Mucosa of descending colon (tissue), 3 donors: ENCODE data around the gene SPIC. TPM values are rescaled to one million over a fixed set of nuclear protein-coding genes. Genes with fewer than 3 reads are reported as not detected.

Experiments
- ATAC-seq: fragments of 200-7000 bp; cut with Tn5 transposase; one replicate; pipeline ENCODE4 v1.9.1; 2020; ENCODE audit warnings: mild to moderate bottlenecking, moderate library complexity
- DNase-seq, 3 donors: peaks; one replicate each; pipeline ENCODE4 v3.0.0-alpha.2; 2020
- H3K36me3 ChIP-seq: fragments of 200-600 bp; one replicate; pipeline ENCODE4 v1.8.0; 2021; ENCODE audit warnings: low read depth, mild to moderate bottlenecking
- H3K4me1 ChIP-seq: fragments of 200-600 bp; one replicate; pipeline ENCODE4 v1.8.0; 2021; ENCODE audit warnings: low read depth, mild to moderate bottlenecking
- H3K4me3 ChIP-seq: fragments of 200-600 bp; one replicate; pipeline ENCODE4 v1.8.0; 2021; ENCODE audit warnings: mild to moderate bottlenecking
- H3K9me3 ChIP-seq: fragments of 200-600 bp; one replicate; pipeline ENCODE4 v1.8.0; 2021; ENCODE audit warnings: mild to moderate bottlenecking
- intact Hi-C, 2 donors: fragments of 100-400 bp; cut with DNase I in 1 of 2; cut with micrococcal nuclease in 1 of 2; formaldehyde crosslinking; loops; one replicate each; pipeline versions ENCODE4 v1.11.0 to v1.11.1; 2022; cut with DNase I, micrococcal nuclease
- total RNA-seq, 3 donors: library from RNA; stranded (reverse); fragmentation: NEBNext Ultra II Directional in 2 of 3; extraction: Animal tissue kit (Norgen Biotek cat#: 25700) in 2 of 3; gene quantifications; one replicate each; pipeline versions ENCODE4 v1.2.1 to v1.2.4, GENCODE V29; 2021 to 2023
- TF ChIP-seq, protein P1 (sequence below): fragments of 200-600 bp; IDR thresholded peaks from one replicate; pipeline ENCODE4 v1.8.0; 2022; ENCODE audit warnings: antibody characterized with exemption, mild to moderate bottlenecking
- donor health status: DM: no; HTN: no; CAD: no; lungs with moderate emphysema.
- donor health status: DM: no; HTN: no; CAD: no.
- donor health status: DM: no; HTN: yes; CAD: no.

SPIC gene
- total RNA-seq, 3 donors from 2014 or later: not detected

DNA sequence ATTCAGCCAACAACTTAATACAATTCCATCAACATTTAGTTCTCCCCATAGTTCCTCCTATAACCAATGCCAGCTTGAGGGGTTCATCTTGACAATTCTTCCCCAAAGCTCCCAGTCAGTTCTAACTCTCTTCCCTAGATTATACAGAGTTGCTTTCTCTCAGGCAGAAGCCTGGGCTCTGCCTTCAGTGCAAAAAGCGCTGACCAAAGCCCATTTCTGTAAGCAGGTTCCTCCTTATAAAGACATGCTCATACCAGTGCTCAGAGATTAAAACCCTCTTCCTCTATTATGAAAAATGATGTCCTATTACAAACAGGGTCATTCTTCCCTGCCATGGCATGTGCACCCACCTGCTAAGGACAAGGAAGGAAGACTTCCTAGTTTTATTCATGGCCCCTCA, 16.2 kb downstream of the SPIC start:
- Histone ChIP-seq H3K9me3 (no peaks in the 10 kb centered on the region), H3K4me1 (no peaks in the 10 kb centered on the region), H3K36me3 (no peaks in the 10 kb centered on the region), H3K4me3 (no peak overlapping the region)
- TF ChIP-seq, protein P1, sequence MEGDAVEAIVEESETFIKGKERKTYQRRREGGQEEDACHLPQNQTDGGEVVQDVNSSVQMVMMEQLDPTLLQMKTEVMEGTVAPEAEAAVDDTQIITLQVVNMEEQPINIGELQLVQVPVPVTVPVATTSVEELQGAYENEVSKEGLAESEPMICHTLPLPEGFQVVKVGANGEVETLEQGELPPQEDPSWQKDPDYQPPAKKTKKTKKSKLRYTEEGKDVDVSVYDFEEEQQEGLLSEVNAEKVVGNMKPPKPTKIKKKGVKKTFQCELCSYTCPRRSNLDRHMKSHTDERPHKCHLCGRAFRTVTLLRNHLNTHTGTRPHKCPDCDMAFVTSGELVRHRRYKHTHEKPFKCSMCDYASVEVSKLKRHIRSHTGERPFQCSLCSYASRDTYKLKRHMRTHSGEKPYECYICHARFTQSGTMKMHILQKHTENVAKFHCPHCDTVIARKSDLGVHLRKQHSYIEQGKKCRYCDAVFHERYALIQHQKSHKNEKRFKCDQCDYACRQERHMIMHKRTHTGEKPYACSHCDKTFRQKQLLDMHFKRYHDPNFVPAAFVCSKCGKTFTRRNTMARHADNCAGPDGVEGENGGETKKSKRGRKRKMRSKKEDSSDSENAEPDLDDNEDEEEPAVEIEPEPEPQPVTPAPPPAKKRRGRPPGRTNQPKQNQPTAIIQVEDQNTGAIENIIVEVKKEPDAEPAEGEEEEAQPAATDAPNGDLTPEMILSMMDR: no peak
- no peak for ATAC-seq
- intact Hi-C loops: no loop called here
- no peak for DNase-seq

DNA sequence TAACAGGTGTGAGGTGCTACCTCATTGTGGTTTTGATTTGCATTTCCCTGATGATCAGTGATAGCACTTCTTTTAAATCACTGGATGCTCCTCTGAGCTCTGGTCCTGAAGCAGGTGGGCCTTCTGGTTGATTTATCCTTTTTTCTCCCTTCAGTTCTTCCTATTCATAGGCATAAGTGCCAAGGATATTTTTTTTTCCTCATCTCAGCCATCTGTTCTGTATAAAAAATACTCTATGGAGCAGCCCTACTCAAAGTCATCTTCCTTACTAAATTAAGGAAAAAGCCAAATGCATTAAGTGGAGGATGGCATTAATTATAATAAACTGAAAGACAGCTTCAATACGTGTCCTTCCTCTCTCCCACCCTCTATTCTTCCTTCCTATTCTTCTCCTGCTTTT, 18.4 kb downstream of the SPIC start:
- H3K4me1 ChIP-seq: no peaks in the 10 kb centered on the region
- no peaks in the 10 kb centered on the region for H3K36me3 ChIP-seq
- no peak overlapping the region for H3K4me3 ChIP-seq
- TF ChIP-seq, protein P1: no peak
- no peak for ATAC-seq
- no peaks in the 10 kb centered on the region for H3K9me3 ChIP-seq
- DNase-seq: no peak
- intact Hi-C loops: no loop called here

DNA sequence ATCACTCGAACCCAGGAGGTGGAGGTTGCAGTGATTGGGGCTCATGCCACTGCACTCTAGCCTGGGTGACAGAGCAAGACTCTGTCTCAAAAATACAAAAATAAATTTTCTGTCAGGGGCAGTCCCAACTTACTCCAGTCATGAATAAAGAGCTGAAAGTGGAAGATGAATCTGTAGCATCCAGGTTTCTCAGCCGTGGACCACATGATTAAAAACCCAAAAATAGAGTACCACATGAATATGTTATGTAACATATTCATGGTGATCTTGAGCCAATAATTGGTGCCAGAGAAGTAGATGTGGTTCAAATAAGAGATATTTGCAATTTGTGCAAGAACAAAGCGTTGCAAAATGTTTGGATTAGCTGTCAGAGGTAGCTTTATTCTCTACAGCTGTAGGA, 23.1 kb downstream of the SPIC start:
- Histone ChIP-seq H3K9me3 (no peaks in the 10 kb centered on the region), H3K36me3 (no peaks in the 10 kb centered on the region), H3K4me3 (no peak overlapping the region), H3K4me1 (no peaks in the 10 kb centered on the region)
- ATAC-seq: no peak
- intact Hi-C loops: no loop called here
- DNase-seq: no peak
- TF ChIP-seq, protein P1: no peak

DNA sequence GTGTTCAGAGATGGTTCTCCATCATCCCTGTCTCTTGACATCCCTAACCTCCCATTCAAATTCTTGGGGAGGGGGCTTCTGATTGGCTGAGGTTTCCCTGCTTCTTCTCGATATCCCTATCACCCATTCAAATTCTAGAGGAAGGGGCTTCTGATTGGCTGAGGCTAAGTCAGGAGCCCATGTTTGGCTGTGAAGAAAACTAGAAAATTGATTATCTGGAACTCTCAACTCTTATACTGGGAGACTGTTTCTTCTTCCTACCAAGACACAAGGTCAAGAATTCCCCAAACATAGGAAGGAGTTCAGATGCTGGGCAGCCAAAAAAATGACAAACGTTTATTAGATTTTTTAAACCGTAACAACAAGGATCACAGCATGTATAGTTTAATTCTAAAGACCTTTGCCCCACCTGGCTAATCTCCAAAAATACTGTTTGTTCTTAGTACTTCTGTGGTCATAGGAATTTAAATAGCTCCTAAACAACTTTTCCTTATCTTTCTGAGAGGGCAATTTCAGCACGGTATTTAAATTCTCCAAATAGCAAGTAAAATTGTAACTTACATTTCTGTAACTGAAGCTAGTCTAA, 26.4 kb downstream of the SPIC start:
- ATAC-seq (peak; percentile 85), DNase-seq (peak in 1 of 3 donors; percentile 73)
- Histone ChIP-seq H3K4me3 (no peak overlapping the region), H3K9me3 (no peaks in the 10 kb centered on the region), H3K36me3 (no peaks in the 10 kb centered on the region), H3K4me1 (no peaks in the 10 kb centered on the region)
- intact Hi-C loops: no loop called here
- TF ChIP-seq, protein P1: no peak

DNA sequence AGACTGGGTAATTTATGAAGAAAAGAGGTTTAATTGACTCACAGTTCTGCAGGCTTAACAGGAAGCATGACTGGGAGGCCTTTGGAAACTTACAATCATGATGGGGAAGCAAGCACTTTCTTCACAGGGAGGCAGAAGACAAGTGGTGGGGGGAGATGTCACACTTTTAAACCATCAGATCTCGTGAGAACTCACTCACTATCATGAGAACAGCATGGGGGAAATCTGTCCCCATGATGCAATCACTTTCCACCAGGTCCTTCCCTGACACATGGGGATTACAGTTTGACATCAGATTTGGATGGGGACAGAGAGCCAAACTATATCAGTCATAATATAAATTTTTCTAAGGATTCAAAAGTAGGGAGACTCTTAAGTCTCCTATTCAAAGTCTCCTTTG, 46.0 kb downstream of the SPIC start:
- no peak for DNase-seq
- TF ChIP-seq, protein P1: no peak
- Histone ChIP-seq H3K36me3 (no peaks in the 10 kb centered on the region), H3K4me1 (no peaks in the 10 kb centered on the region), H3K9me3 (no peaks in the 10 kb centered on the region), H3K4me3 (no peak overlapping the region)
- intact Hi-C loops: no loop called here
- no peak for ATAC-seq

DNA sequence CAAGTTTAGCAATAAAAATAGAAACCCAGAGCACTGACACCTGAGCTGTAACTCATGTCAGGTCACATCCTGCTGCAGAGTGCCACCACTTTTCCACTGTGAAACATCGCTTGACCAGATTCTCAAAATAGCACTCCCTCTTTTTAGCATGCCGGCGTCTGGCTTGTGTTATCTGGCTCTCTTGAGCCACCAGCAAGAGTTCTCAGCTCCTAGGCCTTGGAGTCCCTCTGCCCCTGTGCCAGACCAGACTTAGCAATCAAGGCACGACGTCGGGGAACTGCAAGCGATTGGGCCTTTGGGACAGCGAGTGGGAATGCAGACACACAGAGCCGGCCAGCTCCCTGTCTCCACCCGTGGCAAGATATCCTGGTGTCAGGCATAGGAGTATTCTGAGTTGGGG, 52.5 kb downstream of the SPIC start:
- H3K4me3 ChIP-seq: no peak overlapping the region
- DNase-seq (no peak), ATAC-seq (no peak)
- H3K4me1 ChIP-seq: no peaks in the 10 kb centered on the region
- intact Hi-C loops: no loop called here
- no peaks in the 10 kb centered on the region for H3K36me3 ChIP-seq
- TF ChIP-seq, protein P1: no peak
- H3K9me3 ChIP-seq: no peaks in the 10 kb centered on the region
